GM23248 (cell line): ENCODE measurements around the gene TEKTIP1. TPM values are rescaled to one million over a fixed set of nuclear protein-coding genes. Genes with fewer than 3 reads are reported as not detected.

Experiments used
- DNase-seq: peaks from one replicate; pipeline ENCODE4 v3.0.0-alpha.2; 2015
- H2AFZ ChIP-seq: fragments of 200-600 bp; sonication (generic); 2 replicates; pipeline ENCODE4 v1.6.1; 2016; ENCODE audit warnings: antibody characterized with exemption
- H3F3A ChIP-seq: fragments of 200-600 bp; sonication (generic); 2 replicates; pipeline ENCODE4 v1.6.1; 2016; ENCODE audit warnings: mild to moderate bottlenecking, antibody characterized with exemption, mixed run types; ENCODE audit not compliant: insufficient read depth
- H3K27ac ChIP-seq: fragments of 200-600 bp; sonication (generic); 2 replicates; pipeline ENCODE4 v1.5.1; 2016; ENCODE audit warnings: mild to moderate bottlenecking
- H3K27me3 ChIP-seq: fragments of 200-600 bp; sonication (generic); replicated peaks from 2 replicates; pipeline ENCODE4 v1.6.1; 2016; ENCODE audit warnings: mild to moderate bottlenecking; ENCODE audit not compliant: insufficient read depth
- H3K36me3 ChIP-seq: fragments of 200-600 bp; sonication (generic); 2 replicates; pipeline ENCODE4 v1.6.1; 2016; ENCODE audit warnings: low read depth, mild to moderate bottlenecking
- H3K4me1 ChIP-seq: fragments of 200-600 bp; sonication (generic); 2 replicates; pipeline ENCODE4 v1.6.1; 2016; ENCODE audit warnings: mild to moderate bottlenecking; ENCODE audit not compliant: insufficient read depth
- H3K4me2 ChIP-seq: fragments of 200-600 bp; sonication (generic); one replicate; pipeline ENCODE4 v1.6.1; 2016; ENCODE audit warnings: mild to moderate bottlenecking; ENCODE audit not compliant: unreplicated experiment
- H3K4me3 ChIP-seq: fragments of 200-600 bp; sonication (generic); 2 replicates; pipeline ENCODE4 v1.5.1; 2016; ENCODE audit warnings: mild to moderate bottlenecking
- H3K79me2 ChIP-seq: fragments of 200-600 bp; sonication (generic); 2 replicates; pipeline ENCODE4 v1.6.1; 2016; ENCODE audit warnings: mild to moderate bottlenecking; ENCODE audit not compliant: insufficient read depth
- H3K9ac ChIP-seq: fragments of 200-600 bp; sonication (generic); 2 replicates; pipeline ENCODE4 v1.6.1; 2016; ENCODE audit warnings: mild to moderate bottlenecking
- H3K9me2 ChIP-seq: fragments of 200-600 bp; sonication (generic); 2 replicates; pipeline ENCODE4 v1.6.1; 2016; ENCODE audit warnings: mixed run types, mild to moderate bottlenecking, moderate library complexity; ENCODE audit not compliant: insufficient read depth
- H3K9me3 ChIP-seq: fragments of 200-600 bp; sonication (generic); one replicate; pipeline ENCODE4 v1.6.1; 2017; ENCODE audit warnings: low read depth
- H4K20me1 ChIP-seq: fragments of 200-600 bp; sonication (generic); 2 replicates; pipeline ENCODE4 v1.6.0; 2016; ENCODE audit not compliant: insufficient read depth
- EZH2 ChIP-seq: fragments of 200-600 bp; sonication (generic); IDR thresholded peaks from 2 replicates; pipeline ENCODE4 v1.6.1; 2018; ENCODE audit warnings: antibody characterized with exemption, mild to moderate bottlenecking; ENCODE audit not compliant: insufficient read depth, poor library complexity, severe bottlenecking
- EZH2phosphoT487 ChIP-seq: fragments of 200-600 bp; sonication (generic); IDR thresholded peaks from 2 replicates; pipeline ENCODE4 v1.6.1; 2018; ENCODE audit warnings: antibody characterized with exemption, moderate library complexity, mild to moderate bottlenecking, low read depth; ENCODE audit not compliant: insufficient read depth
- WGBS, 2 experiments: methylation state at CpG; one replicate each; pipeline ENCODE4 v1.1.6; 2015 to 2017; ENCODE audit warnings: low lambda C conversion rate in 2 of 2, low coverage in 1 of 2; ENCODE audit errors: missing lambda C conversion rate in 2 of 2; 5-methylcytosine and 5-hydroxymethylcytosine counted together
- in situ Hi-C: fragments of 300-500 bp; cut with MboI; formaldehyde crosslinking; loops from 2 replicates; pipeline ENCODE4 v1.15.0; 2020
- polyA plus RNA-seq: library from polyadenylated mRNA; unstranded; fragments of >200 nt; fragmentation: Nextera tagmentation; extraction: Ambion mirVana; gene quantifications from 2 replicates; pipeline ENCODE4 v1.2.1, GENCODE V29; 2016
- total RNA-seq: library from RNA; depleted of rRNA; stranded (reverse); fragments of >200 nt; shearing (Covaris generic); gene quantifications from 2 replicates; pipeline ENCODE4 v1.2.3, GENCODE V29; 2014

TEKTIP1 gene
- total and polyA plus RNA-seq, 2 experiments from 2014 or later, result not detected

DNA sequence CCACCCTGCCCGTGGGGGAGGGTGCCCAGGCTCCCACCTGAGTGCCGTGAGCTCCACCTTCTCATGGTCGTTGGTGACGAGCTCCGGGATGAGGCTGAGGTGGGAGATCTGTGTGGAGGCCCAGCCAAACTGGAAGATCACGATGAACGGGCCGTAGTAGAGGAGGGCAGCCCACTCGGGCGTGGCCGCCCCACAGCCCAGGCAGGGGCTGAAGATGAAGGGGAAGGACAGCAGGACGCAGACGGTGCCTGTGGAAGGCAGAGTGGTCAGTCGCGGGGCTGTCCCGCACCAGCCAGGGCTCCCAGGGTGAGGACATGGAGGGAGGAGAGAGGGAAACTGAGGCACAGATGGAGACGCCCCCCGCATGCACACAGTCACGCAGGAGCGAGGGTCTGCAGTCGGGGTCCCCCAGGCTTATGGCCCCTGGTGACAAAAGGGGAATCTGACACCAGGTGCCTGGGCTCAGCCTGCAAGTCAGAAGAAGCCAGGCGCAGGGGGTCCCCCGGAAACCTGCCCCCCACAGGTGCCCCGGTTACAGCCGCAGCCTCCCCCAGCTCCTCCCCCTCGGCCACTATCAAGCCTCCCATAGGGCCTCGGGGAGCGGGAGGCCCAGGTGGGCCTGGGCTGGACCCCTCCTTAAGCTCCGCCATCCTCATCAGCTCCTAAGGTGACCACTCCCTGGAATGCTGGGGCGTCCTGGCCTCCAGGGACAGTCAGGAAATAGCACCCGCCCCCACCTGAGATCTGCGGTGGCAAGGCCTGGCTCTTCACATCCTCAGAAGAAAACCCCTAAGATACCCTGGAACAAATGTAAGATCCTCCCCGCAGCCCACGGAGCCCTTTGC lies 12.2 kb downstream of the TEKTIP1 start:
- Histone ChIP-seq H4K20me1 (no peaks in the 10 kb centered on the region), H3K9ac (no peak overlapping the region), H3K27me3 (no peaks in the 10 kb centered on the region), H2AFZ (no peak overlapping the region), H3F3A (no peaks in the 10 kb centered on the region), H3K36me3 (no peaks in the 10 kb centered on the region), H3K79me2 (peaks cover 45% of the 10 kb centered on the region), H3K27ac (no peak overlapping the region), H3K4me1 (peaks cover 4% of the 10 kb centered on the region; the same call in 1 of the 2 replicates), H3K4me2 (no peak overlapping the region), H3K9me2 (no peaks in the 10 kb centered on the region), H3K4me3 (no peak overlapping the region), H3K9me3 (no peaks in the 10 kb centered on the region)
- 94% methylated on average over 22 to 34 of the region's 34 CpGs for WGBS, 2 experiments
- no peak for DNase-seq
- no peak for TF ChIP-seq EZH2phosphoT487
- no peak for TF ChIP-seq EZH2
- in situ Hi-C loops, result no loop called here

DNA sequence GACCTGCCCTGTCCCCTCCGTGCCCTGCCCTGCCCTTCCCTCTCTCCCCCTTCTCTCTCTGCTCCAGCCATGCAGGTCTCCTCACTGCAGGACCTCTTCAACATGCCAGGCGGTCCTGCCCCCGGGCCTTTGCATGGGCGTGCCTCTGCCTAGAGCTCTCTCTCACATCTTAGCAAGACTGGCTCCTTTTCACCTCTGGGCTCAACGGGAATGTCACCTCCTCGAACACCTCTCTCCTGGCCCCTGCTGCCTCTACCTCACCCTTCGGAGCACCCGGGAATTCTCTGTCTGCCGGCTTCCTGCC lies 12.8 kb downstream of the TEKTIP1 start:
- TF ChIP-seq EZH2phosphoT487 (no peak), EZH2 (no peak)
- Histone ChIP-seq H3K27me3 (no peaks in the 10 kb centered on the region), H3K9me3 (no peaks in the 10 kb centered on the region), H3K4me2 (no peak overlapping the region), H3K27ac (no peak overlapping the region), H3F3A (no peaks in the 10 kb centered on the region), H3K36me3 (no peaks in the 10 kb centered on the region), H3K9ac (no peak overlapping the region), H2AFZ (no peak overlapping the region), H4K20me1 (no peaks in the 10 kb centered on the region), H3K4me1 (peaks cover 8% of the 10 kb centered on the region; the same call in 1 of the 2 replicates), H3K4me3 (no peak overlapping the region), H3K9me2 (no peaks in the 10 kb centered on the region), H3K79me2 (peaks cover 51% of the 10 kb centered on the region)
- WGBS, 2 experiments, result 69 to 74% methylated on average over 8 to 9 of the region's 9 CpGs
- in situ Hi-C loops, result no loop called here
- no peak for DNase-seq

DNA sequence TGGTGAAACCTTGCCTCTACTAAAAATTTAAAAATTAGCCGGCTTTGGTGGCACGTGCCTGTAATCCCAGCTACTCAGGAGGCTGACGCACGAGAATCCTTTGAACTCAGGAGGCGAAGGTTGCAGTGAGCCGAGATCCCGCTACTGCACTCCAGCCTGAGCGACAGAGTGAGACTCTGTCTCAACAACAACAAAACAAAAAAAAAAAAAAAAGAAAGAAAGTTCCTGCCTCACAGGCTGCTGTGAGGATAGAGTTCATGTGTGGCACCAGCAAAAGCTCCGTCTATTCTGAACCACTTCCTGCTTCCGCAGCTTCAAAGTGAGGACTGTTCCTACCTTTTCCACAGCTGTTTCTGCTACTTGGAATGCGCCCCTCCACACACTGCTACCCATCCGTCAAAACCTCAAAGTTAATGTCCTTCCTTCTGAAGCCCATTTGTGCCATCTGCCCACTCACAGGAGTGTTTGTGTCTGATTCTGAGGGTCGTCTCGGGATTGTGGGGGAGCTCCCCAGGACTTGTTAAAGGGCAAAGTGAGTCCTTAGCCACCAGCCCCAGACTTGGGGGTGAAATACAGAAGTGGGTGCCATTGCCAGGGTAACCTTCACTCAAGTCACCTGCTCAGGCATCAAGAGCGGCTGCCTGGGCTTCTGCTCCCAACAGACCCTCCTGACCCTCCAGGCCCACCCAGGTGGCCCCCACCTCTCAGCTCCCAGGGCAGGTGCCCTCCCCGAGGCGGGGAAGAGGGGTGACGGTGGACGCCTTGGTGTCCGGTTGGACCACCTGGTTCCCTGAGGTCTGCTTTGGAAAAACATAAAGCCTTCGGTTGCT lies 15.5 kb downstream of the TEKTIP1 start:
- in situ Hi-C loops, result no loop called here
- no peaks in the 10 kb centered on the region for H3K9me3 ChIP-seq
- H2AFZ ChIP-seq, result no peak overlapping the region
- H3K9me2 ChIP-seq, result no peaks in the 10 kb centered on the region
- DNase-seq, result no peak
- no peak overlapping the region for H3K4me3 ChIP-seq
- WGBS, 2 experiments, result 92 to 94% methylated on average over 21 of the region's 21 CpGs
- H3K4me2 ChIP-seq, result no peak overlapping the region
- no peaks in the 10 kb centered on the region for H3K36me3 ChIP-seq
- no peak overlapping the region for H3K27ac ChIP-seq
- peaks cover 13% of the 10 kb centered on the region; the same call in 1 of the 2 replicates for H3K4me1 ChIP-seq
- no peaks in the 10 kb centered on the region for H3F3A ChIP-seq
- H3K79me2 ChIP-seq, result peaks cover 55% of the 10 kb centered on the region
- no peak overlapping the region for H3K9ac ChIP-seq
- no peaks in the 10 kb centered on the region for H4K20me1 ChIP-seq
- TF ChIP-seq EZH2, result no peak
- no peak for TF ChIP-seq EZH2phosphoT487
- no peaks in the 10 kb centered on the region for H3K27me3 ChIP-seq

DNA sequence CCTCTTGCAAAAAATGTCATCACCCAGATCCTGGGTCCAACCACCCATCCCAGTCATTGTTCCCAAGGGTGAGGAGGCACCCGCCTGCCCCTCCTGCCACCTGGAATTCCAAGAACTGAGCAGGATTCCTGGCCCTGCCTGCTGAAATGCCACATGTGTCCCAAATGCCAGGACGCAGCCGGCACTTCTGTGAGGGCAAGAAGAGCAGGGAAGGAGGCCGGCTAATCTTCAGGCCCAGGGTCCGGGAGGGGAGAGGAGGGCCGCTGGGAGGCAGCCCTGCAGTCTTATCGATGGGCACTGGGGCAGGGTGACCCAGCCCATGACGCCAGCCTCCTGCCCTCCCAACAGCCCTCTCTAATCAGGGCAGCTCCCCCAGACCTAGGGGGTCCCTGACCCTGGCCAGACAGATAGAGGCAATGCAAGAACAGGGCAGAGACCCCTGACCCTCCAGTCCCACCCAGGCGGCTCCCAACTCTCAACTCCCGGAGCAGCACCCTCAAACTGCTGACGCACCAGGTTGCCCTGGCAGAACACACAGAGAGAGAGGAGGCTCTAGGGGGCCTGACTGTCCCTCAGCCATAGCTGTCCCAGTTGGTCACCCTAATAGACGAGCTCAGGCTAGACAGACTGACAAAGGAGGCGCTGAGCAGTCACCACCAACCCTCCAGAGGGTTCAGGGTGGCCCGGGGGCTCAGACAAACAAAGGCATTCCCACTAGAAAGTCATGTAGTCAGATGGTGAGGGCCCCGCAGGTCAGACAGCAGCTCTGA lies 16.9 kb downstream of the TEKTIP1 start:
- TF ChIP-seq EZH2phosphoT487 (no peak), EZH2 (no peak)
- Histone ChIP-seq H3K9me2 (no peaks in the 10 kb centered on the region), H3K79me2 (peaks cover 55% of the 10 kb centered on the region), H3K4me2 (peak overlapping the region; percentile 76), H2AFZ (no peak overlapping the region), H3K9ac (peak overlapping the region; percentile 80), H3K4me1 (peaks cover 13% of the 10 kb centered on the region; the same call in 1 of the 2 replicates), H3K9me3 (no peaks in the 10 kb centered on the region), H3K4me3 (peak overlapping the region; percentile 85), H3K36me3 (no peaks in the 10 kb centered on the region), H3K27me3 (no peaks in the 10 kb centered on the region), H3F3A (no peaks in the 10 kb centered on the region), H4K20me1 (no peaks in the 10 kb centered on the region), H3K27ac (no peak overlapping the region)
- 82 to 86% methylated on average over 15 of the region's 15 CpGs for WGBS, 2 experiments
- DNase-seq, result no peak
- in situ Hi-C loops, result no loop called here
